Mucosa of stomach (tissue), 1 donor: ENCODE data around the gene BCAR3.

Experiments used
- H3K27me3 ChIP-seq: one replicate; pipeline ENCODE4 v1.7.0; 2013; ENCODE audit warnings: mild to moderate bottlenecking, low read length; ENCODE audit not compliant: control insufficient read depth, insufficient read depth
- H3K36me3 ChIP-seq: one replicate; pipeline ENCODE4 v1.7.0; 2013; ENCODE audit warnings: low read length; ENCODE audit not compliant: control insufficient read depth, insufficient read depth
- H3K4me1 ChIP-seq: one replicate; pipeline ENCODE4 v1.7.0; 2013; ENCODE audit warnings: mild to moderate bottlenecking, low read length; ENCODE audit not compliant: control insufficient read depth, insufficient read depth
- H3K4me3 ChIP-seq: one replicate; pipeline ENCODE4 v1.7.0; 2013; ENCODE audit warnings: low read length
- H3K9ac ChIP-seq: one replicate; pipeline ENCODE4 v1.7.0; 2013; ENCODE audit warnings: mild to moderate bottlenecking, low read length, moderate library complexity
- H3K9me3 ChIP-seq: one replicate; pipeline ENCODE4 v1.7.0; 2013; ENCODE audit warnings: mild to moderate bottlenecking, low read length, moderate library complexity; ENCODE audit not compliant: control insufficient read depth
- donor health status: Pancreatic carcinoma.

The BCAR3 gene

GRCh38 chr1:93542398-93542797 is 139.2 kb downstream of the BCAR3 start:
- no peaks in the 10 kb centered on the region for H3K36me3 ChIP-seq
- H3K9ac ChIP-seq = no peak overlapping the region
- H3K4me1 ChIP-seq = no peaks in the 10 kb centered on the region
- no peak overlapping the region for H3K4me3 ChIP-seq
- no peaks in the 10 kb centered on the region for H3K9me3 ChIP-seq
- H3K27me3 ChIP-seq = no peaks in the 10 kb centered on the region

- Histone ChIP-seq H3K4me3 (no peak overlapping the region), H3K4me1 (no peaks in the 10 kb centered on the region), H3K9me3 (no peaks in the 10 kb centered on the region), H3K36me3 (no peaks in the 10 kb centered on the region), H3K27me3 (no peaks in the 10 kb centered on the region), H3K9ac (no peak overlapping the region)
These were observed 140.6 kb downstream of the BCAR3 start for GRCh38 chr1:93541045-93541444.

DNA sequence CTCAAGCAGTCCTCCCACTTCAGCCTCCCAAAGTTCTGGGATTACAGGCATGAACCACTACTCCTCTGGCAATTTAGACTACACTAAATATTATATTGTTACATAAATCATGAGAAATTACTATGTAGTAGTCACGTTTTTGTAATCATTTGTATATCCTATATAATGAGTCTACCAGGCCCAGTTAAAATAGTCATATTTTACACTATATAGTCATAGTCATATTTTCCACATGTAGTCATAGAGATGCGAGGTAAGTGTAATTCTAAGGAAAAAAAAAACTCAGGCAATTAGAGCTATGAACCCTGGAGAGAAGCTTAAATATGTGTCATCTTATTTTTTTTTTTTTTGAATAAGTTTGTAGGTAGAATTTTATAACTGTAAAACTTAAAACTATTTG is 143.7 kb downstream of the BCAR3 start:
- Histone ChIP-seq H3K36me3 (no peaks in the 10 kb centered on the region), H3K27me3 (no peaks in the 10 kb centered on the region), H3K4me1 (no peaks in the 10 kb centered on the region), H3K9me3 (no peaks in the 10 kb centered on the region), H3K9ac (no peak overlapping the region), H3K4me3 (no peak overlapping the region)

GRCh38 chr1:93537396-93537795 is 144.2 kb downstream of the BCAR3 start:
- H3K4me1 ChIP-seq = no peaks in the 10 kb centered on the region
- no peak overlapping the region for H3K4me3 ChIP-seq
- H3K27me3 ChIP-seq = no peaks in the 10 kb centered on the region
- H3K9me3 ChIP-seq = no peaks in the 10 kb centered on the region
- no peaks in the 10 kb centered on the region for H3K36me3 ChIP-seq
- H3K9ac ChIP-seq = no peak overlapping the region

DNA sequence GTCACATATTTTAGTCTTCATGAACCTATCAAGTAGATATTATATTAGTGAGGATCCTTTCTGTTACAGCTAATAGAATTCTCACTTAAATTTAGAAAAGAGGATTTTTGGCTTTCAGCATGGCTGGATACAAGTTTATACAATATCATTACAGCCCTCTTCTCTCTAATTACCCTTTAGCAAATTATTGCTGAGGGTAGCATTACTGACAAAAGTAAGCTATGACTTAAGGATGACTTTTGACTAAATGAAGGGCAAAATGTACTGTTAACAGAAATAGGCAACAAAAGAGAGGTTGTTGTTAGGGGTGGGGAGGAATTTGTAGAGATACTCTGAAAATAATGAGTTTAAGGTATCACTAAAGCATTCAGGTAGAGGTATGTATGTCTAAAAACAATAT is 148.0 kb downstream of the BCAR3 start:
- no peaks in the 10 kb centered on the region for H3K4me1 ChIP-seq
- no peak overlapping the region for H3K4me3 ChIP-seq
- H3K27me3 ChIP-seq = no peaks in the 10 kb centered on the region
- no peaks in the 10 kb centered on the region for H3K36me3 ChIP-seq
- no peak overlapping the region for H3K9ac ChIP-seq
- no peaks in the 10 kb centered on the region for H3K9me3 ChIP-seq

DNA sequence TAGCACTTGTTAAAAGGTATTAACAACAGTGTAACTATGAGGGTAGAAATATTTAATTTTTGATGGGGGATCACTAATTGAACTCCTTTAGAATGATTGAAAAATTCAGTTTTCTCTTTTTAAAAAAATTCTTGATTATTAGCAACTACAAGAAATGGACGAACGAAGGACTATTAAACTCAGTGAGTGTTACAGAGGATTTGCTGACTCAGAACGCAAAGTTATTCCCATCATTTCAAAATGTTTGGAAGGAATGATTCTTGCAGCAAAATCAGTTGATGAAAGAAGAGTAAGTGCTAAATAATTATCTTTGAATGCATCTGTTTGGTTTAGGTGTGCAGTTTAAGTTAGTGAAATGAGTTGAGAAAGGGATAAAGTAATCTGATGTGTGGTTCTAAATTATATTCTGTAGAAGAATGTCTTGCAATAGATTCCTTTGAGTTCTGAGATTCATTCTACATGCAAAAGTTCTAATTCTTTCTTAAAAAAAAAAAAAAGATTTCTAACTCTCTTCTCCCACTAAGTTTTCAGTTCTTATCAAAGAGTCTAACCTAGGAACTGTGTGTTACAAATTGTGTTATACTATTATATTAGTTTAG is 148.8 kb downstream of the BCAR3 start:
- Histone ChIP-seq H3K27me3 (no peaks in the 10 kb centered on the region), H3K4me1 (no peaks in the 10 kb centered on the region), H3K9me3 (no peaks in the 10 kb centered on the region), H3K9ac (no peak overlapping the region), H3K36me3 (no peaks in the 10 kb centered on the region), H3K4me3 (no peak overlapping the region)

DNA sequence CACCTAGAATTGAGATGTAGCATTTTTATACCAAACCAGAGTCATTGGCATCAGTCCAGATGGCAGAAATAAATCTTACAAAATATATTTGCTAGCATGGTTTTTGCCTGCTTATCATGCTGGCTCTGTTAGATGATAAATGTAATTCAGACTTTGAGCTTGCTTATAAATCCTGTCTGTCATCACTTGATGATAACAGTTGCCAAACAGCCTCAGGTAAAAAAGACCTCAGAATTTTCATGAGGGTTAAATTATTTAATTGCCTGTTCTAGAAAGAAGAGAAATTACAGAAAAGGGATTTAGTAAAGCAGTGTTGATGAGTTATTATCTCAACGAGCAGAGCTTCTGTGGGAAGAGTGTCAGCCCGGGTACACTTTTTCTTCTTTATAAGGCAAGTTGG is 150.4 kb downstream of the BCAR3 start:
- Histone ChIP-seq H3K4me1 (no peaks in the 10 kb centered on the region), H3K9me3 (no peaks in the 10 kb centered on the region), H3K36me3 (no peaks in the 10 kb centered on the region), H3K4me3 (no peak overlapping the region), H3K9ac (no peak overlapping the region), H3K27me3 (no peaks in the 10 kb centered on the region)

- Histone ChIP-seq H3K27me3 (no peaks in the 10 kb centered on the region), H3K9ac (no peak overlapping the region), H3K9me3 (no peaks in the 10 kb centered on the region), H3K4me1 (no peaks in the 10 kb centered on the region), H3K4me3 (no peak overlapping the region), H3K36me3 (no peaks in the 10 kb centered on the region)
These were observed 153.2 kb downstream of the BCAR3 start for GRCh38 chr1:93528412-93528811.

- no peak overlapping the region for H3K4me3 ChIP-seq
- H3K9me3 ChIP-seq = no peaks in the 10 kb centered on the region
- no peak overlapping the region for H3K9ac ChIP-seq
- no peaks in the 10 kb centered on the region for H3K36me3 ChIP-seq
- H3K27me3 ChIP-seq = no peaks in the 10 kb centered on the region
- no peaks in the 10 kb centered on the region for H3K4me1 ChIP-seq
These were observed 155.2 kb downstream of the BCAR3 start for GRCh38 chr1:93526431-93526830.

DNA sequence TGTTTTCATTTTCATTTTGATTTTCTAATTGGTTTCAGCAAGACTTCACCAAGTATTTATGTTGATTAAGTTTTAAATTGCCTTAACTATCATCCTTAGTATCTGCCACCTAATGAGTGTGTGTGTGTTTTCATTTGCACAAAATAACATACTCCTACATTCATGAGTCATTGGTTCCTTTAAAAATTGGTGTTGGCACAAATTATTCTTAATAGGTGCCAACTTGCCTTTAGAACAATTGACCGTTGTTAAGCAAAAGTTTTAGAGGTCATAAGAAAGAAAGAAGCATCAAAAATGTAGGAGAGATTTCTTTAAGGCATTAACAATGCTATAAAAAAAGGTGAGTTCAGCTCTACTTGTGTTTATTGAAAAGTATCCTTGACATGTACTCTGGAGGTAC is 156.2 kb downstream of the BCAR3 start:
- H3K36me3 ChIP-seq = no peaks in the 10 kb centered on the region
- no peak overlapping the region for H3K4me3 ChIP-seq
- H3K9ac ChIP-seq = no peak overlapping the region
- no peaks in the 10 kb centered on the region for H3K9me3 ChIP-seq
- H3K27me3 ChIP-seq = no peaks in the 10 kb centered on the region
- H3K4me1 ChIP-seq = no peaks in the 10 kb centered on the region

GRCh38 chr1:93522721-93523120 is 158.9 kb downstream of the BCAR3 start:
- no peak overlapping the region for H3K4me3 ChIP-seq

DNA sequence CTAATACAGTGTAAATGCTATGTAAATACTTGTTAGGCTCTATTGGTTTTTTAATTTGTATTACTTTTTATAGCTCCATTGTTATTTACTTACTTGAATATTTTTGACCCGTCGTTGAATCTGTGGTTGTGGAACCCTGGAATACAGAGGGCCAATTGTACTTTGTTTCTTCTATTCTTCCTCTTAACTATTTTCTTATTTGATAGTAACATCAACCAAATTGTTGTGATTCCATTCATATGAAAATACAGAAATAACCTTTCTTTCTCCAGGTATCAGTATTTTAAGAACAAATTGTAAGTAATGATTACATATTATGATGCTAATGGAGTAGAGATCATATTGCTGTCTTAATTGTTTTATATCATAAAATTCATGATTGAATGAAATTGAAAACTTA is 160.0 kb downstream of the BCAR3 start:
- H3K9ac ChIP-seq = no peak overlapping the region
- H3K36me3 ChIP-seq = no peaks in the 10 kb centered on the region
- H3K4me3 ChIP-seq = no peak overlapping the region
- H3K4me1 ChIP-seq = no peaks in the 10 kb centered on the region
- no peaks in the 10 kb centered on the region for H3K9me3 ChIP-seq
- H3K27me3 ChIP-seq = no peaks in the 10 kb centered on the region

More at GRCh38 chr1:93522721-93523120, 158.9 kb downstream of the BCAR3 start:
- Histone ChIP-seq H3K4me1 (no peaks in the 10 kb centered on the region), H3K27me3 (no peaks in the 10 kb centered on the region), H3K9ac (no peak overlapping the region), H3K36me3 (no peaks in the 10 kb centered on the region), H3K9me3 (no peaks in the 10 kb centered on the region)

- H3K9me3 ChIP-seq = no peaks in the 10 kb centered on the region
- no peaks in the 10 kb centered on the region for H3K4me1 ChIP-seq
- no peaks in the 10 kb centered on the region for H3K27me3 ChIP-seq
These were observed 162.3 kb downstream of the BCAR3 start for GRCh38 chr1:93519199-93519829.

More at GRCh38 chr1:93519199-93519829, 162.3 kb downstream of the BCAR3 start:
- H3K4me3 ChIP-seq = no peak overlapping the region
- H3K36me3 ChIP-seq = no peaks in the 10 kb centered on the region
- no peak overlapping the region for H3K9ac ChIP-seq
